ENCODE results near the gene ZMIZ1. TPM values are rescaled to one million over a fixed set of nuclear protein-coding genes. Genes with fewer than 3 reads are reported as not detected.

ZMIZ1 gene
- total and polyA plus RNA-seq, 4 donors: 43.0 to 178 (median 107) TPM

GRCh38 chr10:79024296-79024695 is 44.5 kb upstream of the ZMIZ1 start:
- Histone ChIP-seq H3K4me1 (ENCODE audit: control insufficient read depth, insufficient read depth, low read length) (peaks cover 37% of the 10 kb centered on the region), H3K36me3 (ENCODE audit: control insufficient read depth, insufficient read depth, low read length) (no peaks in the 10 kb centered on the region), H3K4me3 (ENCODE audit: low read depth, low read length) (no peak overlapping the region), H3K27ac (ENCODE audit: low read depth, low read length) (no peak overlapping the region), H3K9me3 (ENCODE audit: control insufficient read depth, insufficient read depth, low read length) (no peaks in the 10 kb centered on the region), H3K27me3 (ENCODE audit: control insufficient read depth, insufficient read depth, low read length) (no peaks in the 10 kb centered on the region)
- WGBS (ENCODE audit: insufficient coverage): 100% methylated on average over 4 of the region's 6 CpGs
- no peak for DNase-seq (ENCODE audit: low read depth in 4 of 6, low spot score in 6 of 6)

- H3K27me3 ChIP-seq (ENCODE audit: control insufficient read depth, insufficient read depth, low read length): no peaks in the 10 kb centered on the region
- DNase-seq (ENCODE audit: low read depth in 4 of 6, low spot score in 6 of 6): no peak
- no peaks in the 10 kb centered on the region for H3K9me3 ChIP-seq (ENCODE audit: control insufficient read depth, insufficient read depth, low read length)
- no peak overlapping the region for H3K4me3 ChIP-seq (ENCODE audit: low read depth, low read length)
- H3K27ac ChIP-seq (ENCODE audit: low read depth, low read length): peak overlapping the region; percentile 0
- peaks cover 33% of the 10 kb centered on the region for H3K4me1 ChIP-seq (ENCODE audit: control insufficient read depth, insufficient read depth, low read length)
- WGBS (ENCODE audit: insufficient coverage): 60% methylated on average over 5 of the region's 5 CpGs
- H3K36me3 ChIP-seq (ENCODE audit: control insufficient read depth, insufficient read depth, low read length): no peaks in the 10 kb centered on the region
Observed at GRCh38 chr10:79024720-79025198, 44.0 kb upstream of the ZMIZ1 start.

- Histone ChIP-seq H3K27me3 (ENCODE audit: control insufficient read depth, insufficient read depth, low read length) (no peaks in the 10 kb centered on the region), H3K4me3 (ENCODE audit: low read depth, low read length) (no peak overlapping the region), H3K9me3 (ENCODE audit: control insufficient read depth, insufficient read depth, low read length) (no peaks in the 10 kb centered on the region), H3K27ac (ENCODE audit: low read depth, low read length) (peak overlapping the region; percentile 0), H3K4me1 (ENCODE audit: control insufficient read depth, insufficient read depth, low read length) (peaks cover 33% of the 10 kb centered on the region), H3K36me3 (ENCODE audit: control insufficient read depth, insufficient read depth, low read length) (no peaks in the 10 kb centered on the region)
- 15% methylated on average over 18 of the region's 22 CpGs for WGBS (ENCODE audit: insufficient coverage)
- DNase-seq (ENCODE audit: low read depth in 4 of 6, low spot score in 6 of 6): peak in 5 of 6 donors; percentile 41 to 92 (median 43)
Observed at GRCh38 chr10:79025199-79025832, 43.5 kb upstream of the ZMIZ1 start.

GRCh38 chr10:79026341-79026761 is 42.4 kb upstream of the ZMIZ1 start:
- 86% methylated on average over 8 of the region's 11 CpGs for WGBS (ENCODE audit: insufficient coverage)

GRCh38 chr10:79026806-79027146 is 42.0 kb upstream of the ZMIZ1 start:
- peaks cover 33% of the 10 kb centered on the region for H3K4me1 ChIP-seq (ENCODE audit: control insufficient read depth, insufficient read depth, low read length)
- H3K36me3 ChIP-seq (ENCODE audit: control insufficient read depth, insufficient read depth, low read length): no peaks in the 10 kb centered on the region
- no peak overlapping the region for H3K27ac ChIP-seq (ENCODE audit: low read depth, low read length)
- no peaks in the 10 kb centered on the region for H3K9me3 ChIP-seq (ENCODE audit: control insufficient read depth, insufficient read depth, low read length)
- 96% methylated on average over 3 of the region's 3 CpGs for WGBS (ENCODE audit: insufficient coverage)
- no peak overlapping the region for H3K4me3 ChIP-seq (ENCODE audit: low read depth, low read length)
- no peaks in the 10 kb centered on the region for H3K27me3 ChIP-seq (ENCODE audit: control insufficient read depth, insufficient read depth, low read length)
- DNase-seq (ENCODE audit: low read depth in 4 of 6, low spot score in 6 of 6): no peak

More at GRCh38 chr10:79026341-79026761, 42.4 kb upstream of the ZMIZ1 start:
- H3K4me3 ChIP-seq (ENCODE audit: low read depth, low read length): no peak overlapping the region
- no peaks in the 10 kb centered on the region for H3K9me3 ChIP-seq (ENCODE audit: control insufficient read depth, insufficient read depth, low read length)
- H3K27me3 ChIP-seq (ENCODE audit: control insufficient read depth, insufficient read depth, low read length): no peaks in the 10 kb centered on the region
- H3K27ac ChIP-seq (ENCODE audit: low read depth, low read length): no peak overlapping the region
- no peak for DNase-seq (ENCODE audit: low read depth in 4 of 6, low spot score in 6 of 6)
- H3K4me1 ChIP-seq (ENCODE audit: control insufficient read depth, insufficient read depth, low read length): peaks cover 33% of the 10 kb centered on the region
- H3K36me3 ChIP-seq (ENCODE audit: control insufficient read depth, insufficient read depth, low read length): no peaks in the 10 kb centered on the region

GRCh38 chr10:79027147-79028055 is 41.4 kb upstream of the ZMIZ1 start:
- no peaks in the 10 kb centered on the region for H3K9me3 ChIP-seq (ENCODE audit: control insufficient read depth, insufficient read depth, low read length)
- no peaks in the 10 kb centered on the region for H3K27me3 ChIP-seq (ENCODE audit: control insufficient read depth, insufficient read depth, low read length)
- no peak for DNase-seq (ENCODE audit: low read depth in 4 of 6, low spot score in 6 of 6)
- H3K4me3 ChIP-seq (ENCODE audit: low read depth, low read length): no peak overlapping the region
- peaks cover 33% of the 10 kb centered on the region for H3K4me1 ChIP-seq (ENCODE audit: control insufficient read depth, insufficient read depth, low read length)
- H3K27ac ChIP-seq (ENCODE audit: low read depth, low read length): no peak overlapping the region
- WGBS (ENCODE audit: insufficient coverage): 87% methylated on average over 14 of the region's 18 CpGs
- no peaks in the 10 kb centered on the region for H3K36me3 ChIP-seq (ENCODE audit: control insufficient read depth, insufficient read depth, low read length)

- Histone ChIP-seq H3K4me3 (ENCODE audit: low read depth, low read length) (no peak overlapping the region), H3K27ac (ENCODE audit: low read depth, low read length) (no peak overlapping the region), H3K9me3 (ENCODE audit: control insufficient read depth, insufficient read depth, low read length) (no peaks in the 10 kb centered on the region), H3K27me3 (ENCODE audit: control insufficient read depth, insufficient read depth, low read length) (no peaks in the 10 kb centered on the region), H3K4me1 (ENCODE audit: control insufficient read depth, insufficient read depth, low read length) (peaks cover 28% of the 10 kb centered on the region), H3K36me3 (ENCODE audit: control insufficient read depth, insufficient read depth, low read length) (no peaks in the 10 kb centered on the region)
- DNase-seq (ENCODE audit: low read depth in 4 of 6, low spot score in 6 of 6): no peak
- 100% methylated on average over 1 of the region's 4 CpGs for WGBS (ENCODE audit: insufficient coverage)
Observed at GRCh38 chr10:79028056-79028430, 40.7 kb upstream of the ZMIZ1 start.

- no peak overlapping the region for H3K4me3 ChIP-seq (ENCODE audit: low read depth, low read length)
- H3K27ac ChIP-seq (ENCODE audit: low read depth, low read length): no peak overlapping the region
- H3K27me3 ChIP-seq (ENCODE audit: control insufficient read depth, insufficient read depth, low read length): no peaks in the 10 kb centered on the region
- H3K9me3 ChIP-seq (ENCODE audit: control insufficient read depth, insufficient read depth, low read length): no peaks in the 10 kb centered on the region
- WGBS (ENCODE audit: insufficient coverage): 86% methylated on average over 5 of the region's 5 CpGs
- no peaks in the 10 kb centered on the region for H3K36me3 ChIP-seq (ENCODE audit: control insufficient read depth, insufficient read depth, low read length)
- no peak for DNase-seq (ENCODE audit: low read depth in 4 of 6, low spot score in 6 of 6)
- H3K4me1 ChIP-seq (ENCODE audit: control insufficient read depth, insufficient read depth, low read length): peaks cover 23% of the 10 kb centered on the region
Observed at GRCh38 chr10:79028451-79029010, 40.2 kb upstream of the ZMIZ1 start.

- DNase-seq (ENCODE audit: low read depth in 4 of 6, low spot score in 6 of 6): no peak
- Histone ChIP-seq H3K4me1 (ENCODE audit: control insufficient read depth, insufficient read depth, low read length) (peaks cover 16% of the 10 kb centered on the region), H3K27me3 (ENCODE audit: control insufficient read depth, insufficient read depth, low read length) (no peaks in the 10 kb centered on the region), H3K27ac (ENCODE audit: low read depth, low read length) (no peak overlapping the region), H3K36me3 (ENCODE audit: control insufficient read depth, insufficient read depth, low read length) (no peaks in the 10 kb centered on the region), H3K4me3 (ENCODE audit: low read depth, low read length) (no peak overlapping the region), H3K9me3 (ENCODE audit: control insufficient read depth, insufficient read depth, low read length) (no peaks in the 10 kb centered on the region)
- 87% methylated on average over 12 of the region's 12 CpGs for WGBS (ENCODE audit: insufficient coverage)
Observed at GRCh38 chr10:79029478-79030390, 39.0 kb upstream of the ZMIZ1 start.
